Measurements from ENCODE around the gene RHOH. TPM values are rescaled to one million over a fixed set of nuclear protein-coding genes. Genes with fewer than 3 reads are reported as not detected.

The RHOH gene
- total RNA-seq, 2 donors from 2014 or later = 1.6 to 2.6 TPM

- intact Hi-C loops (cut with DNase I) = no loop called here
- no peak for DNase-seq
- Histone ChIP-seq H3K27me3 (no peaks in the 10 kb centered on the region), H3K27ac (no peak overlapping the region), H3K4me3 (no peak overlapping the region), H3K9me3 (no peaks in the 10 kb centered on the region), H3K4me1 (no peaks in the 10 kb centered on the region), H3K9ac (ENCODE audit: low read depth in 2 of 2, low read length in 2 of 2) (no peak overlapping the region), H3K36me3 (no peaks in the 10 kb centered on the region)
- no peak for TF ChIP-seq CTCF (IDR thresholded peaks at IDR 0.05)
These were observed 72.3 kb downstream of the RHOH start for GRCh38 chr4:40269133-40269532.

GRCh38 chr4:40270609-40271008 is 73.8 kb downstream of the RHOH start:
- Histone ChIP-seq H3K4me1 (no peaks in the 10 kb centered on the region), H3K27ac (no peak overlapping the region), H3K27me3 (no peaks in the 10 kb centered on the region), H3K9ac (ENCODE audit: low read depth in 2 of 2, low read length in 2 of 2) (no peak overlapping the region), H3K4me3 (no peak overlapping the region), H3K9me3 (no peaks in the 10 kb centered on the region), H3K36me3 (no peaks in the 10 kb centered on the region)
- no peak for TF ChIP-seq CTCF (IDR thresholded peaks at IDR 0.05)
- intact Hi-C loops (cut with DNase I) = no loop called here
- no peak for DNase-seq

GRCh38 chr4:40275065-40275730 is 78.4 kb downstream of the RHOH start:
- intact Hi-C loops (cut with DNase I) = no loop called here
- H3K9ac ChIP-seq (ENCODE audit: low read depth in 2 of 2, low read length in 2 of 2) = no peak overlapping the region

GRCh38 chr4:40276546-40276945 is 79.7 kb downstream of the RHOH start:
- no peak for DNase-seq
- no peak for TF ChIP-seq CTCF (IDR thresholded peaks at IDR 0.05)
- Histone ChIP-seq H3K36me3 (no peaks in the 10 kb centered on the region), H3K4me3 (no peak overlapping the region), H3K27me3 (no peaks in the 10 kb centered on the region), H3K9me3 (no peaks in the 10 kb centered on the region), H3K27ac (no peak overlapping the region), H3K4me1 (no peaks in the 10 kb centered on the region), H3K9ac (ENCODE audit: low read depth in 2 of 2, low read length in 2 of 2) (no peak overlapping the region)
- intact Hi-C loops (cut with DNase I) = no loop called here

More at GRCh38 chr4:40275065-40275730, 78.4 kb downstream of the RHOH start:
- Histone ChIP-seq H3K27ac (no peak overlapping the region), H3K4me3 (no peak overlapping the region), H3K9me3 (no peaks in the 10 kb centered on the region), H3K27me3 (no peaks in the 10 kb centered on the region), H3K36me3 (no peaks in the 10 kb centered on the region), H3K4me1 (no peaks in the 10 kb centered on the region)
- no peak for DNase-seq
- no peak for TF ChIP-seq CTCF (IDR thresholded peaks at IDR 0.05)

GRCh38 chr4:40280586-40280985 is 83.8 kb downstream of the RHOH start:
- intact Hi-C loops (cut with DNase I) = no loop called here
- Histone ChIP-seq H3K27me3 (no peaks in the 10 kb centered on the region), H3K27ac (no peak overlapping the region), H3K9me3 (no peaks in the 10 kb centered on the region), H3K36me3 (no peaks in the 10 kb centered on the region), H3K4me1 (no peaks in the 10 kb centered on the region), H3K9ac (ENCODE audit: low read depth in 2 of 2, low read length in 2 of 2) (no peak overlapping the region), H3K4me3 (no peak overlapping the region)
- TF ChIP-seq CTCF (IDR thresholded peaks at IDR 0.05) = no peak
- no peak for DNase-seq

All from colonic mucosa (tissue), 4 donors.